Measurements from ENCODE around the gene B4GALT7. TPM values are rescaled to one million over a fixed set of nuclear protein-coding genes. Genes with fewer than 3 reads are reported as not detected.

Gene B4GALT7
- total RNA-seq, 1 donor: 26.8 TPM

DNA sequence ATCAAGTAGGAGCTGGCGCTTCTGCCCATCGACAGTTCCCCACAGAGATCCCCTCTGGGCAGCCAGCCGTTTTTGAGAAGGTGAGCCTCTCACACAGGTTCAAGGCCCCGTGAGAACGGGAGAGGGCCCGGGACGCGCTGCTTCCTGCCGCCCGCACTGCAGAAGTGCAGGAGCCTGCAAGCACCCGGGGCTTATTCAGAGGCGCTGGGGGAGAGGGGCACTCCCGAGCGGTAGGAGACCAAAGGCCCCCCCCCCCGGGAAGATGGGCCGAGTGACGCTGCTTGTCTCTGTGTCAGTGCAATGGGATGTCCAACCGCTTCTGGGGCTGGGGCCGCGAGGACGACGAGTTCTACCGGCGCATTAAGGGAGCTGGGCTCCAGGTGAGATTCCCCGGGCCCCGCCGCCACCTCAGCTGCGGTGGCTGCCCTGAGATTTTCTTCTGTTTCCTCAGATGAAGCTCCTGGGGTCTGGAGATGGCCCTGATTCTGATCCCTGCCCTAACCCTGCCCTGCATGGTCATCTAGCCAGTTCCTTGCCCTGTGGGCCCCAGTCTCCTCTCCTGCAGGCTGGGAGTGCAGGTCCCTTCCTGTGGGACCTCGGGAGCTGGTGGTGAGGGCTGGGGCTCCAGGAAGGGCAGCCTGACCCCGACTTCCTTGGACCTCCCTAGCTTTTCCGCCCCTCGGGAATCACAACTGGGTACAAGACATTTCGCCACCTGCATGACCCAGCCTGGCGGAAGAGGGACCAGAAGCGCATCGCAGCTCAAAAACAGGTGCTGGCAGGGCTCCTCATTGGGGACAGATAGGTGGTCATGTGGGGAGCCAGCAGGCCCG lies 8.5 kb downstream of the B4GALT7 start:
- Histone ChIP-seq H3K4me1 (ENCODE audit: insufficient read depth, low read length) (no peaks in the 10 kb centered on the region), H2AFZ (ENCODE audit: low read length) (no peak overlapping the region), H3K4me2 (ENCODE audit: insufficient read depth, low read length) (no peak overlapping the region), H3K4me3 (ENCODE audit: insufficient read depth, low read length) (no peak overlapping the region), H3K27me3 (ENCODE audit: insufficient read depth, low read length) (no peaks in the 10 kb centered on the region), H3K9me3 (ENCODE audit: low read depth, low read length) (no peaks in the 10 kb centered on the region), H3K27ac (ENCODE audit: low read depth, low read length) (no peak overlapping the region), H4K20me1 (ENCODE audit: insufficient read depth, low read length) (peaks cover 18% of the 10 kb centered on the region), H3K79me2 (ENCODE audit: insufficient read depth, low read length) (no peaks in the 10 kb centered on the region), H3K36me3 (ENCODE audit: insufficient read depth, low read length) (peaks cover 6% of the 10 kb centered on the region)
- TF ChIP-seq, protein P1, sequence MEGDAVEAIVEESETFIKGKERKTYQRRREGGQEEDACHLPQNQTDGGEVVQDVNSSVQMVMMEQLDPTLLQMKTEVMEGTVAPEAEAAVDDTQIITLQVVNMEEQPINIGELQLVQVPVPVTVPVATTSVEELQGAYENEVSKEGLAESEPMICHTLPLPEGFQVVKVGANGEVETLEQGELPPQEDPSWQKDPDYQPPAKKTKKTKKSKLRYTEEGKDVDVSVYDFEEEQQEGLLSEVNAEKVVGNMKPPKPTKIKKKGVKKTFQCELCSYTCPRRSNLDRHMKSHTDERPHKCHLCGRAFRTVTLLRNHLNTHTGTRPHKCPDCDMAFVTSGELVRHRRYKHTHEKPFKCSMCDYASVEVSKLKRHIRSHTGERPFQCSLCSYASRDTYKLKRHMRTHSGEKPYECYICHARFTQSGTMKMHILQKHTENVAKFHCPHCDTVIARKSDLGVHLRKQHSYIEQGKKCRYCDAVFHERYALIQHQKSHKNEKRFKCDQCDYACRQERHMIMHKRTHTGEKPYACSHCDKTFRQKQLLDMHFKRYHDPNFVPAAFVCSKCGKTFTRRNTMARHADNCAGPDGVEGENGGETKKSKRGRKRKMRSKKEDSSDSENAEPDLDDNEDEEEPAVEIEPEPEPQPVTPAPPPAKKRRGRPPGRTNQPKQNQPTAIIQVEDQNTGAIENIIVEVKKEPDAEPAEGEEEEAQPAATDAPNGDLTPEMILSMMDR (IDR thresholded peaks at IDR 0.05; ENCODE audit: extremely low read depth, low read depth, low read length): no peak
- DNase-seq (ENCODE audit: insufficient read length, low spot score, missing footprints): peak; percentile 59

DNA sequence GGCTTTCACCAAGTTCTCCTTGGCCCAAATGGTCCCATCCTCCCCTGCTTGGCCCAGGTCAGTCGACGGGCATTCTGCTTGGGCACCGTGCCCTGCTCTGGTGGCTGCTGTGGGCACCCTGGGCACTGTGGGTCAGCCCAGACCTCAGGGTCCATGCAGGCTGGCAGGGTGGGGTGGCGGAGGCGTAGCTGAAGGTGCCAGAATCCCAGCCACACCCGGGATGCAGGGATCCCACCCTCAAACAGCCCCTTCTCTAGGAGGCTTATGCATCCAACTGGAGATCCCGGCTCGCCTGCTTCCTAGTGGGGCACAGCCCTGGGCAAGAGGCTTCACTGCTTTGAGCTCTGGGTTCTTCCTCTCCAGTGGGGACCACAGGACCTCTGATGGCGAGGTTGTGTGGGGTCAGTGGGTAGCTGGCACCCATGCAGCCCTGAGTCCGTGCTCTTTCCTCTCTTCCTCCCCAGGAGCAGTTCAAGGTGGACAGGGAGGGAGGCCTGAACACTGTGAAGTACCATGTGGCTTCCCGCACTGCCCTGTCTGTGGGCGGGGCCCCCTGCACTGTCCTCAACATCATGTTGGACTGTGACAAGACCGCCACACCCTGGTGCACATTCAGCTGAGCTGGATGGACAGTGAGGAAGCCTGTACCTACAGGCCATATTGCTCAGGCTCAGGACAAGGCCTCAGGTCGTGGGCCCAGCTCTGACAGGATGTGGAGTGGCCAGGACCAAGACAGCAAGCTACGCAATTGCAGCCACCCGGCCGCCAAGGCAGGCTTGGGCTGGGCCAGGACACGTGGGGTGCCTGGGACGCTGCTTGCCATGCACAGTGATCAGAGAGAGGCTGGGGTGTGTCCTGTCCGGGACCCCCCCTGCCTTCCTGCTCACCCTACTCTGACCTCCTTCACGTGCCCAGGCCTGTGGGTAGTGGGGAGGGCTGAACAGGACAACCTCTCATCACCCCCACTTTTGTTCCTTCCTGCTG lies 9.4 kb downstream of the B4GALT7 start:
- Histone ChIP-seq H3K36me3 (ENCODE audit: insufficient read depth, low read length) (peaks cover 6% of the 10 kb centered on the region), H2AFZ (ENCODE audit: low read length) (no peak overlapping the region), H3K4me2 (ENCODE audit: insufficient read depth, low read length) (no peak overlapping the region), H3K9me3 (ENCODE audit: low read depth, low read length) (no peaks in the 10 kb centered on the region), H3K4me3 (ENCODE audit: insufficient read depth, low read length) (no peak overlapping the region), H3K27ac (ENCODE audit: low read depth, low read length) (no peak overlapping the region), H3K4me1 (ENCODE audit: insufficient read depth, low read length) (no peaks in the 10 kb centered on the region), H3K79me2 (ENCODE audit: insufficient read depth, low read length) (no peaks in the 10 kb centered on the region), H4K20me1 (ENCODE audit: insufficient read depth, low read length) (peaks cover 18% of the 10 kb centered on the region), H3K27me3 (ENCODE audit: insufficient read depth, low read length) (no peaks in the 10 kb centered on the region)
- TF ChIP-seq, protein P1 (IDR thresholded peaks at IDR 0.05; ENCODE audit: extremely low read depth, low read depth, low read length): no peak
- peak; percentile 68 for DNase-seq (ENCODE audit: insufficient read length, low spot score, missing footprints)

DNA sequence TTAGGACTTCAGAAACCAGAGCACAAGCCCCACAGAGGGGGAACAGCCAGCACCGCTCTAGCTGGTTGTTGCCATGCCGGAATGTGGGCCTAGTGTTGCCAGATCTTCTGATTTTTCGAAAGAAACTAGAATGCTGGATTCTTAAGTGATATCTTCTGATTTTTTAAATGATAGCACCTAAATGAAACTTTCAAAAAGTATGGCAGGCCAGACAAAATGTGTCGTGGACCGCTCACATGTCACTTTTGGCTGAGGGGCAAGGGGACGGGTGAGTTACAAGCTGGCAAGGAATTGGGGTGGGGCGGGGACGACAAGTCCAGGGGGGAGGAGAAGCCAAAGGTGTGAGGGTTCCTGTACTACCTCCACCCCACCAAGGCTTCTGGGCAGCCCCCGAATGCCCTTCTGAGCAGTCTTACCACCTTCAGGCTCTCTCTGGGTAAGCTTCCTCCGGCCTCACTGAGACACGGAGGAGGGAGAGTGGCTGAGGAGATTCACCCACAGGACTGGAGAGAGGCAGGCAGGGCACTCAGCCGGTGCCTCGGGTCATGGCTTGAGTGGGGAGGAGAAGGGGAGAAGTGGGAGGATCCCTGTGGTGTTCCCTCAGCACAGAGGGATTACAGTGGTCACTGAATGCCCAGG lies 10.3 kb downstream of the B4GALT7 start:
- no peak overlapping the region for H3K27ac ChIP-seq (ENCODE audit: low read depth, low read length)
- no peak overlapping the region for H3K4me3 ChIP-seq (ENCODE audit: insufficient read depth, low read length)
- H3K4me1 ChIP-seq (ENCODE audit: insufficient read depth, low read length): no peaks in the 10 kb centered on the region
- TF ChIP-seq, protein P1 (IDR thresholded peaks at IDR 0.05; ENCODE audit: extremely low read depth, low read depth, low read length): no peak
- H3K4me2 ChIP-seq (ENCODE audit: insufficient read depth, low read length): no peak overlapping the region
- no peaks in the 10 kb centered on the region for H3K9me3 ChIP-seq (ENCODE audit: low read depth, low read length)
- DNase-seq (ENCODE audit: insufficient read length, low spot score, missing footprints): peak; percentile 71
- H2AFZ ChIP-seq (ENCODE audit: low read length): no peak overlapping the region
- no peaks in the 10 kb centered on the region for H3K27me3 ChIP-seq (ENCODE audit: insufficient read depth, low read length)
- H3K79me2 ChIP-seq (ENCODE audit: insufficient read depth, low read length): no peaks in the 10 kb centered on the region
- H3K36me3 ChIP-seq (ENCODE audit: insufficient read depth, low read length): peaks cover 6% of the 10 kb centered on the region
- peaks cover 18% of the 10 kb centered on the region for H4K20me1 ChIP-seq (ENCODE audit: insufficient read depth, low read length)

Data from osteoblast (primary cell).